Stomach (tissue), 4 donors: ENCODE data around the gene S100A3.

ENCODE experiments used
- CTCF ChIP-seq, 7 experiments: fragments of 450-650 bp in 4 of 7; fragments of 200-600 bp in 3 of 7; sonication (generic) in 3 of 7; IDR thresholded peaks; one replicate each; pipeline ENCODE4 v1.5.1; 2016 to 2019; ENCODE audit warnings: antibody characterized with exemption in 7 of 7, control low read depth in 2 of 7, mild to moderate bottlenecking in 1 of 7
- EP300 ChIP-seq: sonication (generic); formaldehyde crosslinking; IDR thresholded peaks from one replicate; pipeline ENCODE4 v1.6.1; 2017; ENCODE audit warnings: antibody characterized with exemption

GRCh38 chr1:153549741-153550397 lies 811 bp upstream of the S100A3 start:
- no peak for TF ChIP-seq CTCF (IDR thresholded peaks at IDR 0.05)
- no peak for TF ChIP-seq EP300
